NT2/D1 (cell line): ENCODE measurements around the gene TAF15.

Source experiments
- SUZ12 ChIP-seq: IDR thresholded peaks from 2 replicates; pipeline ENCODE4 v1.6.1; 2011; ENCODE audit not compliant: insufficient read length, insufficient read depth; ENCODE audit errors: extremely low read depth
- YY1 ChIP-seq: IDR thresholded peaks from 2 replicates; pipeline ENCODE4 v1.6.1; 2011; ENCODE audit not compliant: insufficient read length, insufficient read depth
- ZNF274 ChIP-seq: IDR thresholded peaks from 2 replicates; pipeline ENCODE4 v1.6.1; 2011; ENCODE audit warnings: mild to moderate bottlenecking, low read depth, low read length

GRCh38 chr17:35894206-35894605 is 84.9 kb downstream of the TAF15 start:
- TF ChIP-seq YY1 (no peak), ZNF274 (no peak), SUZ12 (no peak)
